ENCODE measurements around the gene LPAR3.

DNA sequence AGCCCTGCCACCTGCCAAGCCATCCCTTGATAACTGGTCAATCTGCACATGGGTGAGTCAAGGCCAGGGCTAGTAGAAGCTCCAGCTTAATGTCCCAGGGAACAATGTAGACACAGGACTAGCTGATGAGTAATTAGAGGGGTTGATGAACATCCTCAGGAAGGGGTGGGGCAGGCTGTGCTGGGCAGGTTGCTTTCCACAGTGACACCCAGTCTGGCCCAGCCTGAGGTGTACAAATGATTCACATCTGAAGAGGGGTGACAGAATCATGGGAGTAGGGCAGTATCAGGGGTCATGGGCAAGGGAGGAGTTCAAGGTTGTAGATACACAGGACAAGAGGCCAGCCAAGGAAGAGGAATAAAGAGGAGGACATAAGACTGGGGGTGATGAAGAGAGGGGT is 4.3 kb downstream of the LPAR3 start:
- TF ChIP-seq, protein P1, sequence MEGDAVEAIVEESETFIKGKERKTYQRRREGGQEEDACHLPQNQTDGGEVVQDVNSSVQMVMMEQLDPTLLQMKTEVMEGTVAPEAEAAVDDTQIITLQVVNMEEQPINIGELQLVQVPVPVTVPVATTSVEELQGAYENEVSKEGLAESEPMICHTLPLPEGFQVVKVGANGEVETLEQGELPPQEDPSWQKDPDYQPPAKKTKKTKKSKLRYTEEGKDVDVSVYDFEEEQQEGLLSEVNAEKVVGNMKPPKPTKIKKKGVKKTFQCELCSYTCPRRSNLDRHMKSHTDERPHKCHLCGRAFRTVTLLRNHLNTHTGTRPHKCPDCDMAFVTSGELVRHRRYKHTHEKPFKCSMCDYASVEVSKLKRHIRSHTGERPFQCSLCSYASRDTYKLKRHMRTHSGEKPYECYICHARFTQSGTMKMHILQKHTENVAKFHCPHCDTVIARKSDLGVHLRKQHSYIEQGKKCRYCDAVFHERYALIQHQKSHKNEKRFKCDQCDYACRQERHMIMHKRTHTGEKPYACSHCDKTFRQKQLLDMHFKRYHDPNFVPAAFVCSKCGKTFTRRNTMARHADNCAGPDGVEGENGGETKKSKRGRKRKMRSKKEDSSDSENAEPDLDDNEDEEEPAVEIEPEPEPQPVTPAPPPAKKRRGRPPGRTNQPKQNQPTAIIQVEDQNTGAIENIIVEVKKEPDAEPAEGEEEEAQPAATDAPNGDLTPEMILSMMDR (IDR thresholded peaks at IDR 0.05; ENCODE audit: low read depth, low read length, poor library complexity, severe bottlenecking) = no peak
- no peak for TF ChIP-seq EZH2phosphoT487 (IDR thresholded peaks at IDR 0.05; ENCODE audit: borderline replicate concordance, low read length)

Data from DOHH2 (cell line).